ENCODE results near the gene KNOP1.
"Not testable (repeated sequence)": the region's sequence is repeated elsewhere in the genome, so short reads cannot be mapped to it uniquely, and the experiment has no call there.

KNOP1 gene

DNA sequence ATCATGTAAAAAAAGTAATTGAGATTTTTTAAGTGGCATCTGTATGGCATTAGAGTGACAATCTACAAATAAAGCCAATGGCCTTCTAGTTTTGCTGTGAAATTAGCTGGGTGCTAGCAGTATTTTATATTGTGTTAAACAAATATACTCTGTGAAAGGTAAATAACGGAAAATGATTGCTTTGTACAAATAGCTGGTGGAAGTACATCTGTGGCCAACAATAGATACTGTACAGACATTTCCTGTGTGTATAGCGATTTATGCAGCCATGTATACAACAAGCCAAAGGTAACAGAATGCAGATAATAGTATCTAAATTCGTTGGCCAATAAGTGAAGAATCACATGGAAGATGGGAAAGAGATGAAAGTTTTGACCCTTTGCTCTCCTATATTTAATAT, 26.6 kb upstream of the KNOP1 start:
- DNase-seq (ENCODE audit: extremely low spot score, insufficient read length, low read depth): no peak
- no peak for FAIRE-seq

GRCh38 chr16:19743816-19744159, 25.8 kb upstream of the KNOP1 start:
- FAIRE-seq: no peak
- DNase-seq (ENCODE audit: extremely low spot score, insufficient read length, low read depth): no peak

DNA sequence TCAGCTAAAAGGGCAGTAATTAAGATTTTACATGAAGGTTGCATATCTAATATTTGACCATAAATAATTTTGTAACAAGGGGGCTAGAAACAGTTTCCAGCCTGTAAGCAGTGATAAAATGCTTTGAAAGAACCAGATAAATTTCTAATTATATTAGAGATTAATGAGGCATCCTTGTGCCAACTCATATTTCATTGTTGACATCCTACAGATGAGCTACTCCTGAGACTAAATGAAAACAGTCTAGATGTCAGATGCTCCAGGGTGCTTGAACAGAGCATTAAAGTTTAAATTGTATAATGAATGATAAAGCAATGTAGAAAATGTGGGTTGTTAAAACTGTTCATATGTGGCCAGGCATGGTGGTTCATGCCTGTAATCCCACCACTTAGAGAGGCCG, 23.3 kb upstream of the KNOP1 start:
- DNase-seq (ENCODE audit: extremely low spot score, insufficient read length, low read depth): no peak

DNA sequence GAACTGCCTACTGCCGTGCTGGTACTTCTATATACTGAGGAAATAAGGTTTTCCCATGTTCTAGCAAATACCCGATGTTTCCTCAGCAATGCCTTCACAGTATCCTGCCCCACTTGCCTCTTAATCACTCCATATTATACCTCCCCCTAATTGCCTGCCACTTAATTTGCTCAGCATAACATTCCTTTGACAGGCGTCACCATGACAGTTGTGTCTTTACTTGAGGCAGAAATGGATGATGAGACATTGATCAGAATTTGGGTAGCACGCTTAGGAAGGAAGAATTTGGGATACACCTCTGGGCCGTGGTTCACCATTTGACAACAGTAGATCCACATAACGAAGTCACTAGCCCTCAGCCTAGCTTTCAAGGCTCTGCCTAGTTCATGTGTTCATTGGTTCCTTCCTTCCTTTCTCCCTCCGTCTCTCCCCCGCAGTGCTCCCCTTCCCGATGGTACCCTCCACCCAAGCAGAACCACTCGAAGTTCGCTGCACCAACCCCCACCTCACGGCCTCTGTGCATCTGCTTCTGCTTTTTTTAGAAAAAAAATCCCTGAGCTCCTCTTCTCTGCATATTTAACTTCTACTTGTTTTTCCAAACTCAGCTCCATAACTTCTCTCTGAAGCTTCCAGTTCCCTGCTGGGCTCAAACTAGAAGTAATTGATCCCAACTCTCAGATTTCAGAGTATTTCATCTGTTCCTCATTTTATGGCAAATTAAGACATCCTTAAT, 19.4 kb upstream of the KNOP1 start:
- FAIRE-seq (no peak), DNase-seq (ENCODE audit: extremely low spot score, insufficient read length, low read depth) (no peak)

More for the DNA sequence above, 23.3 kb upstream of the KNOP1 start:
- FAIRE-seq: no peak

DNA sequence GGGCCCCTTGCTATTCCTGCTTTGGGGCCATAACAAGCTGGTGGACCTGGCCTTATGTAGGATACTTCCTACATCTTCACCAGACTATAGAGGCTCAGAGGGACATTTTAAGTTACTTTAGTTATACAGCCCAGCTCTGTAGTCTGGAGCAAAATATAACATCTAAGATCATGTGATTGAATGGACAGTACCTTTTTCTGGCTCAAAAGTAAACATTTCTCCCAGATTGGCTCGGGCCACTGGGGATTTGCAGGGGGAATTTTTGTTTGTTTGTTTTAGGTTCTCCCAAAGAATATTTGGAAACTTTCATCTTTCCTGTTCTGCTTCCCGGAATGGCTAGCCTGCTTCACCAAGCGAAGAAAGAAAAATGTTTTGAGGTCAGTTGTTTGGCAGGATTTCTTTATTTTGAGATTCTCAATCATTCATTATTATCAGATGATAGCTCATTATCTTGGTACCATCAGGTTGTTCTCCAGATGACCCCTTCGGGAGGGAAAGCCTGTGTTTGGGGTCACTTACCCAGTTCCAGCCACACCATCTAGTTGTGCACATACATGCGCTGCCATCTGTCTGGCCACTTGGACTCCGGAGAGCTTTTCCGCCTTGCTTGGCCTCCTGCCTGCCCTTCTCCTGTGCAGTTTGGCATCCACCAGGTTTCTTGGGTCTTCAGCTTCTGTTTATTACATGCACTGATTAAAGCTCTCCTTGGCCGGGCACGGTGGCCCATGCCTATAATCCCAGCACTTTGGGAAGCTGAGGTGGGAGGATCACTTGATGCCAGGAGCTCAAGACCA, 17.2 kb upstream of the KNOP1 start:
- FAIRE-seq (no peak), DNase-seq (ENCODE audit: extremely low spot score, insufficient read length, low read depth) (no peak)

- DNase-seq (ENCODE audit: extremely low spot score, insufficient read length, low read depth) (no peak), FAIRE-seq (no peak)
These were observed 15.5 kb upstream of the KNOP1 start for GRCh38 chr16:19733551-19733950.

- DNase-seq (ENCODE audit: extremely low spot score, insufficient read length, low read depth) (no peak), FAIRE-seq (no peak)
These were observed 10.6 kb upstream of the KNOP1 start for GRCh38 chr16:19728636-19728965.

DNA sequence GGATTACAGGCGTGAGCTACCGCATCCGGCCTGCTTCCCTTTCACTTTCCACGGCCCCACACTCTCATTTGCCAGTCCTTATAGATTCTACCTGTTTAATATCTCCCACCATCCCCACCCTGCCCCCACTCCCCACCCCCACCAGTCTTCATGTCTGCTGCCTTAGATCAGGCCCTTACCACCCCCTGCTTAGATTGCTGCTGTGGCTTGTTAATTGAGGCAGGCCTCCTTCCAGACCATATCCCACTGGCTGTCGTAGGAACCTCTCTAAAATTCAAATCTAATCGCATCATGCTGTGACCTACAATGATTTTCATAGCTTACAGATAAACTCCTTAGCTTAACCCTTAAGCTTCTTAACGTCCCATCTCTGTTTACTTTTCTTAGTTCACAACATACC, 5.0 kb upstream of the KNOP1 start:
- DNase-seq (ENCODE audit: extremely low spot score, insufficient read length, low read depth) (no peak), FAIRE-seq (no peak)

GRCh38 chr16:19722269-19722952, 4.4 kb upstream of the KNOP1 start:
- FAIRE-seq: no peak
- DNase-seq (ENCODE audit: extremely low spot score, insufficient read length, low read depth): no peak

GRCh38 chr16:19718624-19718965, 568 bp upstream of the KNOP1 start:
- DNase-seq (ENCODE audit: extremely low spot score, insufficient read length, low read depth): no peak
- no peak for FAIRE-seq

DNA sequence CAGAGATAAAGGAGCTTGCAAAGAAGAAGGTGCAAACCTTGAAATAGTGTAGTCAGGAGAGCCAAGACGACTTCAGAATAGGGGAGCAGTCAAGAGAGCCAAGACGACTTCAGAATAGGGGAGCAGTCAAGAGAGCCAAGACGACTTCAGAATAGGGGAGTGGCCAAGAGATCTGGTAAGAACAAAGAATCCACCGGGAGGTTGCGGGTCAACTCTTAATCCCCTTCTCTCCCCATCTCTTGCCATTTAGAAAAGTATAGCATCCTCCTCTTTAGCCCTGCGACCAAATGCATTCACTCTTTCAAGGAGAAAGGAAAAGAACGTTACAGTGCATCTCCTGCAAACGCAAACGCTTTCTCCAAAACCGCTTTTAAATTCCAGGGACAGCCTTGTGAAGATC, 713 bp downstream of the KNOP1 start:
- no peak for DNase-seq (ENCODE audit: extremely low spot score, insufficient read length, low read depth)
- FAIRE-seq: no peak

DNA sequence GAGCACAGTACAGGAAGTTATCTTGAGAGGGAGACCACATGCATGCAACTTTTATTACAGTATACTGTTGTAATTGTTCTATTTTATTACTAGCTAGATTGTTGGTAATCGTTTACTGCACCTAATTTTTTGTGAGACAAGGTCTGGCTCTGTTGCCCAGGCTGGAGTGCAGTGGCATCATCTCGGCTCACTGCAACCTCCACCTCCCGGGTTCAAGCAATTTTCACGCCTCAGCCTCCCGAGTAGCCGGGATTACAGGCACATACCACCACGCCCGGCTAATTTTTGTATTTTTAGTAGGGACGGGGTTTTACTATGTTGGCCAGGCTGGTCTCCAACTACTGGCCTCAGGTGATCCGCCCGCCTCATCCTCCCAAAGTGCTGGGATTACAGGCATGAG, 1.3 kb downstream of the KNOP1 start:
- not testable (repeated sequence) for FAIRE-seq; DNase-seq (ENCODE audit: extremely low spot score, insufficient read length, low read depth)

- DNase-seq (ENCODE audit: extremely low spot score, insufficient read length, low read depth) (no peak), FAIRE-seq (no peak)
These were observed 1.8 kb downstream of the KNOP1 start for GRCh38 chr16:19716183-19716582.

DNA sequence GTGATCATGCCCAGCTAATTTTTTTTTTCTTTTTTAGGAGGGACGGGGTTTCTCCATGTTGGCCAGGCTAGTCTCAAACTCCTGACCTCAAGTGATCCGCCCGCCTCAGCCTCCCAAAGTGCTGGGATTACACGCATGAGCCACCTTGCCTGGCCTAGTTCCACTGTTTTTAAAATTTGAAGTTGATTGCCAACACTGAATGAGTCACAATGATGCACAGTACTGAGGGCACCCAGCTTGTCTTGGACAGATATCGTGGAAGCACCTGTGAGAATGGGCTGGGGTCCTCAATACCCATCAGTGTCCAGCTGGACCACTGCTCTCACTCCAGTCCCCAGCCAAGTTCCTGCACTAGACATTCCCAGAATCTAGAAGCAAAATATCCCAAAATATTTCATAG, 2.5 kb downstream of the KNOP1 start:
- no peak for FAIRE-seq
- no peak for DNase-seq (ENCODE audit: extremely low spot score, insufficient read length, low read depth)

- DNase-seq (ENCODE audit: extremely low spot score, insufficient read length, low read depth) (no peak), FAIRE-seq (no peak)
These were observed 4.3 kb downstream of the KNOP1 start for GRCh38 chr16:19713697-19714096.

- FAIRE-seq (no peak), DNase-seq (ENCODE audit: extremely low spot score, insufficient read length, low read depth) (no peak)
These were observed 5.5 kb downstream of the KNOP1 start for GRCh38 chr16:19712418-19713058.

DNA sequence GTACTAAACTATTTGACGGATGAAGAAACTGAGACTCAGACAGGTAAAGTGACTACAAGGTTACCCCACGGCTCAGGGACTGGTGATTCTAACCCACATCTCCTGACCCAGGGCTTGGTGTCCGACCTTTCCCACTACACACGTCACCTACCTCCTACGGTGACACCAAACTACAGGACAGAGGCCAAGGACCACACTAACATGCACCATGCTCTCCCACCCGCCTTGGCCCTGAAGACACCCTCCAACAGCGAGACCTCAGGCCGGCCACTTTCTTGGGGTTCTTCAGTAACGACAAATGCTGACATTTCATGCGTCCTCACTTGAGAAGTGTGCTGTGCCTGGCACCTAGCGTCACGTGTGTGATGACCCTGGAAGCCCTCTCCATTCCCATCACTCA, 6.4 kb downstream of the KNOP1 start:
- no peak for FAIRE-seq
- no peak for DNase-seq (ENCODE audit: extremely low spot score, insufficient read length, low read depth)

- no peak for DNase-seq (ENCODE audit: extremely low spot score, insufficient read length, low read depth)
These were observed 7.0 kb downstream of the KNOP1 start for GRCh38 chr16:19710991-19711545.

DNA sequence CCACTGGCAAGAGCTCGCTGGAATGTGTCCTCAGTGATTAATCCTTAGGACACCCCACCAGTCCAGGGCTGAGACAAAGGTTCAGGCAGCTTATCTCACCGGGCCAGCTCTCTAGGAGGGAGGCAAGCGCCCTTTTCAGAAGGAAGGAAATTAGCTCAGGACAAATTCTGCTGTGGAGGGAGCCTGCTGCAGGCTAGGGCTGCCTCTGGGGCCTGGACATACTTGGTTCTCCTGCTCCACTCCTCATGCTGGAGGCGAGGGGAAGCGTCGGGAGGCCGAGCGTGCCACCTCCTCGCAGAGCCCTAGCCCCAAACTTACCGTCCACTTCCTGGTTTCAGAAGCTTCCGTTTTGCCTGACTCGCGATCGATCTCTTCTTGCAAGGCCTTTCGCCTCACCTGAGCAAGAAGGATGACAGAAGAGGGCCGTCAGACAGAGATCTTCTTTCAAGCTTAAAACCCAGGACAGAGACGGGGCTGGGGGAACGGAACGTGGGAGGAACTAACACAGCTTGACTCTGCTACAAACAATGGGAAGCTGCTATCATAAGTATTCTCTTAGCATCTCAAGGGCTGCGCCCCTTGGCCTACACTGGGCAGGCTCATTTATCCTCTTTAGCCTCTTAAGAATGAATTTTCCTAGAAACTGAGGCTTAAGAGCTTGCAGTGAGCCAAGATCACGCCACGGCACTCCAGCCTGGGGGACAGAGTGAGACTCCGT, 7.7 kb downstream of the KNOP1 start:
- FAIRE-seq (no peak), DNase-seq (ENCODE audit: extremely low spot score, insufficient read length, low read depth) (no peak)

More at GRCh38 chr16:19710991-19711545, 7.0 kb downstream of the KNOP1 start:
- FAIRE-seq: no peak
